Ectodermal cell (in vitro differentiated cells): Measurements from ENCODE around the gene HIPK2.
"Not testable (repeated sequence)": the region's sequence is repeated elsewhere in the genome, so short reads cannot be mapped to it uniquely, and the experiment has no call there.

Experiments
- H3K27ac ChIP-seq: 2 replicates; pipeline ENCODE4 v1.7.0; 2013; ENCODE audit warnings: mild to moderate bottlenecking, low read depth, low read length; ENCODE audit not compliant: insufficient read depth, poor library complexity, severe bottlenecking
- H3K27me3 ChIP-seq: 2 replicates; pipeline ENCODE4 v1.7.0; 2013; ENCODE audit warnings: mild to moderate bottlenecking, low read length; ENCODE audit not compliant: insufficient read depth, control insufficient read depth, poor library complexity, severe bottlenecking
- H3K36me3 ChIP-seq: one replicate; pipeline ENCODE4 v1.7.0; 2013; ENCODE audit warnings: low read length; ENCODE audit not compliant: control insufficient read depth, insufficient read depth
- H3K4me1 ChIP-seq: one replicate; pipeline ENCODE4 v1.7.0; 2013; ENCODE audit warnings: low read length; ENCODE audit not compliant: control insufficient read depth, insufficient read depth
- H3K4me3 ChIP-seq: 2 replicates; pipeline ENCODE4 v1.7.0; 2013; ENCODE audit warnings: low read depth, low read length, control low read depth; ENCODE audit not compliant: insufficient read depth
- H3K9me3 ChIP-seq: 2 replicates; pipeline ENCODE4 v1.7.0; 2013; ENCODE audit warnings: mild to moderate bottlenecking, low read length, moderate library complexity; ENCODE audit not compliant: control insufficient read depth
- WGBS, 2 experiments: methylation state at CpG; one replicate each; pipeline ENCODE4 v1.1.7; 2013; ENCODE audit warnings: missing lambda C conversion rate in 2 of 2; 5-methylcytosine and 5-hydroxymethylcytosine counted together

The HIPK2 gene

GRCh38 chr7:139614886-139615285 lies 162.9 kb downstream of the HIPK2 start:
- no peak overlapping the region for H3K27ac ChIP-seq
- H3K4me1 ChIP-seq: peaks cover 15% of the 10 kb centered on the region
- no peaks in the 10 kb centered on the region for H3K9me3 ChIP-seq
- H3K27me3 ChIP-seq: no peaks in the 10 kb centered on the region
- 94% methylated on average over 5 of the region's 5 CpGs for WGBS, 2 experiments
- H3K36me3 ChIP-seq: peaks cover 11% of the 10 kb centered on the region
- H3K4me3 ChIP-seq: no peak overlapping the region

DNA sequence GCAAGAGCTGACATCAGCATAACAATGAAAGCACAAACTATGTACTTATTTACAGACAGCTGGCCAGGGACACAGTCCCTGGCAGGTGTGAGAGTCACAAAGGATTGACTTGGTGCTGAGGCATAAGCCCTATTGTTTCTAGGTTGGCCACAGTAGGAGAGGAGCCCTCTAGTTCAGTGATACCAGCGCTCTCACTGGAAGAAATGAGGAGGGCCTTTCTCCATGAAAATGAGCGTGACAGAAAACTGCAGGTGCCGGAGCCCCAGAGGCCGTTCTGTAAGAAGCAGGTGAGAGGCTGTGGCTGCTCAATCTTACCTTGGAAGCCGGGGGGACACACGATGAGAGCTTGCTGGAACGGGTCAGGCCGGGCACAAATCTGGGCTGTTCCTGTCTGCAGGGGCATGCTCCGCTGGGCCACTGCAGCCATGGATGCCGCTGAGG lies 163.8 kb downstream of the HIPK2 start:
- Histone ChIP-seq H3K27me3 (no peaks in the 10 kb centered on the region), H3K4me1 (peaks cover 15% of the 10 kb centered on the region), H3K36me3 (peaks cover 11% of the 10 kb centered on the region), H3K4me3 (no peak overlapping the region), H3K27ac (no peak overlapping the region), H3K9me3 (no peaks in the 10 kb centered on the region)
- whole genome bisulfite sequencing, 2 experiments: 54 to 57% methylated on average over 10 of the region's 10 CpGs

GRCh38 chr7:139611556-139611955 lies 166.2 kb downstream of the HIPK2 start:
- not testable (repeated sequence) for H3K9me3 ChIP-seq, H3K36me3 ChIP-seq, H3K27ac ChIP-seq, H3K4me3 ChIP-seq, H3K27me3 ChIP-seq
- 91 to 100% methylated on average over 1 of the region's 2 CpGs for whole genome bisulfite sequencing, 2 experiments
- peaks cover 14% of the 10 kb centered on the region for H3K4me1 ChIP-seq

DNA sequence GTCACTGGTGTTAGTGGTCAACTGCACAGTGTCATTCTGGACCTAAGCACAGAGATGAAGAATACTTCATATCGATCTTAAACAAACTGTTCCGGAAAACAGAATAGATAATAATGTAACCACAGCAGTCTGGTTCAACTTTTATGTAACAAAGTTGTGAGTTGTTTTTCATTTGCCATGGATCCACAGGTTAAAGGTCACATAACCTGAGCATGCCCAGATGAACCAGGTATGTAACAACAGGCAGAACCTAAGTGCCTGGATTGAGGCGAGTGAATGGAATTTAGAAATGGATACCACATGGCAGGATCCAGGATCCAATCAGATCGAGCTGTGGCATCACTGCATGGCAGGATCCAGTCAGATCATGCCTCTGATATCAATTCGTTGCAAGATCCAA lies 167.2 kb downstream of the HIPK2 start:
- Histone ChIP-seq H3K4me1 (peaks cover 10% of the 10 kb centered on the region), H3K27ac (no peak overlapping the region), H3K9me3 (no peaks in the 10 kb centered on the region), H3K36me3 (no peaks in the 10 kb centered on the region), H3K4me3 (no peak overlapping the region), H3K27me3 (no peaks in the 10 kb centered on the region)
- WGBS, 2 experiments: 92 to 96% methylated on average over 5 of the region's 5 CpGs

DNA sequence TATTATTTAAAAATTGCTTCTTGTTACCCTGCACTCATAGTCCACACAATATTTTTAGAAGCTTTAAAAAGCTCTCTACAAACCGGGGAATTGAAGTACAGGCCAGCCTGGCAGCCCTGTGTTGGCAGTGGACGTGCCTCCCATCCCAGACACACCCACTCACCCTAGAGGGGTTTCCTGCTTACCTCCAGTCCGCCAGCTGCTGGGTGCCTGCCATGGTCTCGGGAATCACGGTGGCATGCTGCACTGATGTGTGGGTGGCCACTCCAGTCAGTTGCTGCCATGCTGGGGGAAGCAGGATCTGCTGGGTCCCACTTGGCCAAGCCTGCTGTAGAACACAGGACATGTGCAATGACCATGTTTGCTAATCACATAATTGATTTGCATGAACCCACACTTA lies 173.9 kb downstream of the HIPK2 start:
- peaks cover 13% of the 10 kb centered on the region for H3K36me3 ChIP-seq
- H3K27ac ChIP-seq: no peak overlapping the region
- H3K9me3 ChIP-seq: no peaks in the 10 kb centered on the region
- 94 to 96% methylated on average over 5 of the region's 5 CpGs for WGBS, 2 experiments
- no peaks in the 10 kb centered on the region for H3K27me3 ChIP-seq
- H3K4me3 ChIP-seq: no peak overlapping the region
- H3K4me1 ChIP-seq: no peaks in the 10 kb centered on the region

DNA sequence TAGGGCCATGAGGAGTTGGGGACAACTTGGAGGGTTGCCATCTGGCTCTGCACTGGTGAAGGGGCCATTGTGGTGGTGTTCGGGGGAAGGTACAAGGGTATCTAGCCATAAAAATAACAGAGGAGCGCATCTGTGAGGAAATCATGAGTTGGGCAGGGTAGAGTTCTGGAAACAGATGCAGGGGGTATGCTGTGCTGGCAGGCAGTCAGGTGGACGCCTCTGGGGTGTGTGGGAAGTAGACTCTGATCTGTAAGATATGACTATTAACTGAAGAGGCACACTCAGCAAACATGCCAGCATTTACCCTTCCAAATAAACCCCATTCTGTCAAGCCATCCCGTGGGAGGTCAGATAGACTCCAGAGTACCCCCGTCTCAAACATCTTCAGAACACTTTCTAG lies 174.5 kb downstream of the HIPK2 start:
- WGBS, 2 experiments: 90 to 92% methylated on average over 5 of the region's 5 CpGs
- H3K9me3 ChIP-seq: no peaks in the 10 kb centered on the region
- no peak overlapping the region for H3K27ac ChIP-seq
- no peak overlapping the region for H3K4me3 ChIP-seq
- no peaks in the 10 kb centered on the region for H3K27me3 ChIP-seq
- H3K4me1 ChIP-seq: no peaks in the 10 kb centered on the region
- peaks cover 13% of the 10 kb centered on the region for H3K36me3 ChIP-seq

- Histone ChIP-seq H3K4me3 (no peak overlapping the region), H3K27me3 (no peaks in the 10 kb centered on the region), H3K36me3 (peaks cover 13% of the 10 kb centered on the region), H3K27ac (no peak overlapping the region), H3K9me3 (no peaks in the 10 kb centered on the region), H3K4me1 (no peaks in the 10 kb centered on the region)
- 69 to 74% methylated on average over 7 of the region's 7 CpGs for WGBS, 2 experiments
Measured at GRCh38 chr7:139602143-139602722, 175.6 kb downstream of the HIPK2 start.

DNA sequence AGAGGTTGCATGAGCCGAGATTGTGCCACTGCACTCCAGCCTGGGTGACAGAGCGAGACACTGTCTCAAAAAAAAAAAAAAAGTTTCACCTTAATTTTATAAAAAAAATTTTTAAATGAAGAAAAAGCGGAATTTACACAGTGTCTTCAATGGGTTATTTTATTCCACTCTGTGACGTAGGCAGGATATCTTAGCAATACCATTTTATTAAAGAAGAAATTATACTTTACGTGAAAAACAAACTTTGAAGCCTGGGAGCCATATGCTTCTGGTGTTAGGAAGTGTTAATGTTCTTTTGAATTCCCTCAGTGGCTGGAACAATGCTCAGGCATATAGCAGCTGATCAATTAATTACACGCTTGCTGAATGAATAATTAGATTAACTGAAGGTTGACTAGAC lies 176.6 kb downstream of the HIPK2 start:
- Histone ChIP-seq H3K36me3 (peaks cover 13% of the 10 kb centered on the region), H3K9me3 (no peaks in the 10 kb centered on the region), H3K4me3 (no peak overlapping the region), H3K4me1 (no peaks in the 10 kb centered on the region), H3K27ac (no peak overlapping the region), H3K27me3 (no peaks in the 10 kb centered on the region)
- 95 to 99% methylated on average over 4 of the region's 6 CpGs for WGBS, 2 experiments

GRCh38 chr7:139600306-139600705 lies 177.5 kb downstream of the HIPK2 start:
- no peak overlapping the region for H3K27ac ChIP-seq
- H3K9me3 ChIP-seq: no peaks in the 10 kb centered on the region
- H3K36me3 ChIP-seq: peaks cover 13% of the 10 kb centered on the region
- WGBS, 2 experiments: 96 to 97% methylated on average over 8 of the region's 8 CpGs
- no peaks in the 10 kb centered on the region for H3K4me1 ChIP-seq
- no peaks in the 10 kb centered on the region for H3K27me3 ChIP-seq
- H3K4me3 ChIP-seq: no peak overlapping the region

DNA sequence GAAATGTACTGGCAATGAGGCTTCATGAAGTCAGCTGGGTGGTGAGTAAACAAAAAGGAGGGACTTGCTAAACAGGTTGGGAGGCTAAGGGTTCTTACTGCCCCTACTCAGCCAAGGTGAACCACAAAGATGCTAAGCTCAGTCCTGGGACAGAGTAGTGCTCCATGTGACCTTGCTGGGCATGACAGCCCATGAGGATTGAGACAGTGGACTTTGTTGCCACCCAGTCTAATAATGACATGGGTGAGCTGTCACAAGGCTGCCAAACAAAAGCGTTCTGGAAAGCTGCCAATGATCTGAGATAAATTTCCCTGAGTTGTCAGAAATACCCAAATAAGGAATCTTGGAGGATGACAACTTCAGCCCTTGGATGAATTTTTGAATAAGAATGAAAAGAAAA lies 179.2 kb downstream of the HIPK2 start:
- H3K4me1 ChIP-seq: no peaks in the 10 kb centered on the region
- H3K36me3 ChIP-seq: peaks cover 13% of the 10 kb centered on the region
- no peaks in the 10 kb centered on the region for H3K9me3 ChIP-seq
- H3K27ac ChIP-seq: no peak overlapping the region
- H3K27me3 ChIP-seq: no peaks in the 10 kb centered on the region
- H3K4me3 ChIP-seq: no peak overlapping the region
- 92 to 100% methylated on average over 1 of the region's 1 CpG for WGBS, 2 experiments

DNA sequence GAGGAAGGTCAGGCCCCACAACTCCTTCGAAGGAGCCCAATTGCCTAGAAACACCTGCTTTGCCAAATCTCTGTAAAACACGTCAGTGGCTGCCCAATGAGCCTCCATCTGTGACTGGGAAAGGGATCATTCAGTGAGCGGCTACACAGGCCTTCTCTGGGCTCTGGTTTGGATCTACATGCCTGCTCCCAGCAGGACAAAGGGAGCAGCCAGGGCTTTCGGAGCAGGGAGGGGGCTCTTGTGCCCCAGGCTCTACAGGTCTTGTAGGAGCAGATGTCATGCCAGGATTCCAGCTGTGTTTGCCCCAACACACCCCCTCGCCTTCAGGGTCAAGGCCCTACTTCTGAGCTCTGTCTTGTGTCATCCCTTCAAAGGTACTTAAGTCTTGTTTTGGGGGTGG lies 180.8 kb downstream of the HIPK2 start:
- no peaks in the 10 kb centered on the region for H3K27me3 ChIP-seq
- H3K27ac ChIP-seq: no peak overlapping the region
- 85 to 88% methylated on average over 5 of the region's 5 CpGs for WGBS, 2 experiments
- H3K4me1 ChIP-seq: no peaks in the 10 kb centered on the region
- H3K36me3 ChIP-seq: peaks cover 13% of the 10 kb centered on the region
- no peaks in the 10 kb centered on the region for H3K9me3 ChIP-seq
- H3K4me3 ChIP-seq: no peak overlapping the region
